HCT116 (cell line): Measurements from ENCODE around the gene TTLL5. TPM values are rescaled to one million over a fixed set of nuclear protein-coding genes. Genes with fewer than 3 reads are reported as not detected.

Experiments used
- ATAC-seq: fragments of 200-7000 bp; cut with Tn5 transposase; 2 replicates; pipeline ENCODE4 v1.9.1; 2020; ENCODE audit warnings: mild to moderate bottlenecking, moderate library complexity
- BruUV-seq: library from RNA; stranded (reverse); fragments of 400-500 nt; replicated peaks from 2 replicates; lab custom pipeline; 2021; lab: Mats Ljungman, UMichigan
- CTCF ChIA-PET: fragments of 300-600 bp; sonication (Branson Sonifier 250); formaldehyde crosslinking; loops from one replicate; lab custom pipeline; 2021; ENCODE audit warnings: antibody characterized with exemption; lab: Charles Lee
- POLR2A ChIA-PET: fragments of 300-600, 350-600 bp; sonication (Branson Sonifier 250); formaldehyde crosslinking; loops from one replicate; lab custom pipeline; 2021; ENCODE audit warnings: antibody characterized with exemption; lab: Charles Lee
- RAD21 ChIA-PET, 2 experiments: fragments of 300-600 bp; sonication (Branson Sonifier 250); formaldehyde crosslinking; loops; one replicate each; lab custom pipeline; 2023; ENCODE audit warnings: low total read pairs in 2 of 2; ENCODE audit not compliant: uncharacterized antibody in 2 of 2, unreplicated experiment in 2 of 2, low non-redundant PET in 1 of 2; lab: Charles Lee
- DNase-seq: peaks from one replicate; pipeline ENCODE4 v3.0.0-alpha.2; 2010; ENCODE audit warnings: low read depth, low spot score
- H2AFZ ChIP-seq: fragments of 200-600 bp; shearing (Covaris generic), sonication (generic); 2 replicates; pipeline ENCODE4 v1.6.1; 2017; ENCODE audit warnings: low read depth, mixed run types, mixed read lengths, antibody characterized with exemption, low read length; ENCODE audit not compliant: poor library complexity, severe bottlenecking
- H3K27ac ChIP-seq: 2 replicates; pipeline ENCODE4 v1.5.1; 2012; ENCODE audit warnings: low read depth, low read length
- H3K27me3 ChIP-seq: fragments of 200-600 bp; sonication (generic); 2 replicates; pipeline ENCODE4 v1.6.1; 2016; ENCODE audit warnings: mixed run types, low read length, mixed read lengths; ENCODE audit not compliant: insufficient read depth
- H3K36me3 ChIP-seq, 2 experiments: fragments of 200-500 bp in 1 of 2; fragments of 200-600 bp in 1 of 2; sonication (Bioruptor generic) in 1 of 2; sonication (generic) in 1 of 2; 2 replicates each; pipeline versions ENCODE4 v1.5.1 to v1.6.1; 2014 to 2016; ENCODE audit warnings: low read length in 2 of 2, inconsistent platforms in 1 of 2, mixed read lengths in 1 of 2, mixed run types in 1 of 2; ENCODE audit not compliant: insufficient read depth in 2 of 2, control insufficient read depth in 1 of 2
- H3K4me1 ChIP-seq, 2 experiments: fragments of 200-600 bp in 1 of 2; sonication (generic) in 1 of 2; 2 replicates each; pipeline versions ENCODE4 v1.5.1 to v1.6.1; 2012 to 2017; ENCODE audit warnings: low read length in 2 of 2, inconsistent platforms in 1 of 2, mild to moderate bottlenecking in 1 of 2, mixed read lengths in 1 of 2, mixed run types in 1 of 2, moderate library complexity in 1 of 2; ENCODE audit not compliant: insufficient read depth in 2 of 2, control insufficient read depth in 1 of 2
- H3K4me2 ChIP-seq: fragments of 200-600 bp; sonication (generic); 2 replicates; pipeline ENCODE4 v1.6.1; 2017; ENCODE audit warnings: mixed run types, low read length, mixed read lengths
- H3K4me3 ChIP-seq, 2 experiments: fragments of 200-600 bp in 1 of 2; sonication (generic) in 1 of 2; replicated peaks in 1 of 2; 2 replicates each; pipeline ENCODE4 v1.5.1; 2011 to 2016; ENCODE audit warnings: low read length in 2 of 2, control low read depth in 1 of 2, low read depth in 1 of 2, mild to moderate bottlenecking in 1 of 2, mixed read lengths in 1 of 2, mixed run types in 1 of 2
- H3K79me2 ChIP-seq: fragments of 200-600 bp; sonication (generic); 2 replicates; pipeline ENCODE4 v1.6.1; 2017; ENCODE audit warnings: mild to moderate bottlenecking, mixed run types, low read length, moderate library complexity, mixed read lengths; ENCODE audit not compliant: insufficient read depth
- H3K9ac ChIP-seq: fragments of 200-600 bp; sonication (generic); 2 replicates; pipeline ENCODE4 v1.6.1; 2016; ENCODE audit warnings: low read length, mixed read lengths
- H3K9me2 ChIP-seq: fragments of 200-600 bp; sonication (generic), shearing (Covaris generic); 2 replicates; pipeline ENCODE4 v1.6.1; 2017; ENCODE audit warnings: mixed run types, mild to moderate bottlenecking, moderate library complexity; ENCODE audit not compliant: insufficient read depth
- H3K9me3 ChIP-seq, 2 experiments: fragments of 200-500 bp in 1 of 2; fragments of 200-600 bp in 1 of 2; sonication (Bioruptor generic) in 1 of 2; sonication (generic) in 1 of 2; 2 replicates each; pipeline ENCODE4 v1.6.1; 2014 to 2017; ENCODE audit warnings: low read length in 2 of 2, mixed read lengths in 2 of 2, inconsistent platforms in 1 of 2, low read depth in 1 of 2, mild to moderate bottlenecking in 1 of 2, mixed run types in 1 of 2, moderate library complexity in 1 of 2; ENCODE audit not compliant: control insufficient read depth in 1 of 2, insufficient read depth in 1 of 2
- H4K20me1 ChIP-seq: fragments of 200-600 bp; sonication (generic), shearing (Covaris generic); 2 replicates; pipeline ENCODE4 v1.6.1; 2017; ENCODE audit warnings: mixed run types, mild to moderate bottlenecking, moderate library complexity; ENCODE audit not compliant: insufficient read depth
- ATF3 ChIP-seq: IDR thresholded peaks from 2 replicates; pipeline ENCODE4 v1.6.1; 2012
- CEBPB ChIP-seq: IDR thresholded peaks from 2 replicates; pipeline ENCODE4 v1.6.1; 2012; ENCODE audit warnings: low read depth
- EZH2phosphoT487 ChIP-seq: fragments of 200-600 bp; IDR thresholded peaks from 2 replicates; pipeline ENCODE4 v1.6.1; 2018; ENCODE audit warnings: antibody characterized with exemption, borderline replicate concordance
- FOSL1 ChIP-seq: IDR thresholded peaks from 2 replicates; pipeline ENCODE4 v1.6.1; 2012; ENCODE audit warnings: low read depth
- JUND ChIP-seq: IDR thresholded peaks from 2 replicates; pipeline ENCODE4 v1.6.1; 2012
- POLR2A ChIP-seq: IDR thresholded peaks from 2 replicates; pipeline ENCODE4 v1.7.0; 2011; ENCODE audit warnings: borderline replicate concordance; ENCODE audit not compliant: insufficient read depth, insufficient read length; ENCODE audit errors: extremely low read depth
- RAD21 ChIP-seq: IDR thresholded peaks from 2 replicates; pipeline ENCODE4 v1.6.1; 2012; ENCODE audit warnings: low read depth, mild to moderate bottlenecking
- SP1 ChIP-seq: IDR thresholded peaks from 2 replicates; pipeline ENCODE4 v1.6.1; 2012; ENCODE audit warnings: low read depth
- SRF ChIP-seq: IDR thresholded peaks from 2 replicates; pipeline ENCODE4 v1.6.1; 2012; ENCODE audit warnings: low read depth
- TCF7L2 ChIP-seq: IDR thresholded peaks from 2 replicates; pipeline ENCODE4 v1.7.0; 2011; ENCODE audit warnings: borderline replicate concordance, inconsistent platforms; ENCODE audit not compliant: insufficient read depth, insufficient read length; ENCODE audit errors: extremely low read depth
- YY1 ChIP-seq: IDR thresholded peaks from 2 replicates; pipeline ENCODE4 v1.6.1; 2011; ENCODE audit warnings: low read length, low read depth, moderate library complexity, mild to moderate bottlenecking; ENCODE audit not compliant: insufficient replicate concordance; ENCODE audit errors: extremely low read depth
- ZFX ChIP-seq: fragments of 450-650 bp; IDR thresholded peaks from 2 replicates; pipeline ENCODE4 v1.6.1; 2017
- ZNF274 ChIP-seq: fragments of 200-500 bp; sonication (Bioruptor generic); IDR thresholded peaks from 2 replicates; pipeline ENCODE4 v1.6.1; 2014; ENCODE audit warnings: mild to moderate bottlenecking, low read depth, low read length, inconsistent platforms
- intact Hi-C: fragments of 100-400 bp; cut with micrococcal nuclease; formaldehyde crosslinking; loops from 2 replicates; pipeline ENCODE4 v1.10.0; 2022
- total RNA-seq: library from RNA; stranded (reverse); gene quantifications from one replicate; pipeline ENCODE4 v1.2.1, GENCODE V29; 2021; ENCODE audit not compliant: unreplicated experiment
- TF ChIP-seq, protein P1 (sequence below): IDR thresholded peaks from 2 replicates; pipeline ENCODE4 v1.6.1; 2011; ENCODE audit warnings: mild to moderate bottlenecking, low read length, moderate library complexity; ENCODE audit not compliant: insufficient replicate concordance; ENCODE audit errors: extremely low read depth
- TF ChIP-seq, protein P2 (sequence below): IDR thresholded peaks from 2 replicates; pipeline ENCODE4 v1.6.1; 2012

Gene TTLL5
- total RNA-seq, 1 experiment from 2014 or later = 26.2 TPM

GRCh38 chr14:75967866-75968265, 306.8 kb downstream of the TTLL5 start:
- ChIA-PET CTCF (interaction anchor here (2.0 kb wide), 1 partner anchor 14 kb away, joined by 8 read pairs; the partner anchor contains the start of gene TGFB3), POLR2A (no interaction called here)
- no peak overlapping the region for H2AFZ ChIP-seq

More at GRCh38 chr14:75967866-75968265, 306.8 kb downstream of the TTLL5 start:
- Histone ChIP-seq H4K20me1 (no peaks in the 10 kb centered on the region), H3K79me2 (no peaks in the 10 kb centered on the region), H3K36me3 (no peaks in the 10 kb centered on the region), H3K4me2 (no peak overlapping the region), H3K27ac (no peak overlapping the region), H3K9ac (no peak overlapping the region), H3K9me2 (no peaks in the 10 kb centered on the region), H3K4me3 (no peak overlapping the region), H3K27me3 (no peaks in the 10 kb centered on the region), H3K9me3 (no peaks in the 10 kb centered on the region), H3K4me1 (peaks cover 0 to 4% of the 10 kb centered on the region in 2 experiments; a peak in 1 of 4 replicates)
- ATAC-seq (no peak), DNase-seq (no peak)
- intact Hi-C loops = no loop called here
- BruUV-seq = no TSS peak
- RAD21 ChIA-PET = no interaction called here
- TF ChIP-seq EZH2phosphoT487 (no peak), YY1 (no peak), POLR2A (no peak), ZNF274 (no peak), ATF3 (no peak), JUND (no peak), SP1 (no peak), CEBPB (no peak), RAD21 (no peak), ZFX (no peak), SRF (no peak), TCF7L2 (no peak), FOSL1 (no peak)
- TF ChIP-seq, protein P1, sequence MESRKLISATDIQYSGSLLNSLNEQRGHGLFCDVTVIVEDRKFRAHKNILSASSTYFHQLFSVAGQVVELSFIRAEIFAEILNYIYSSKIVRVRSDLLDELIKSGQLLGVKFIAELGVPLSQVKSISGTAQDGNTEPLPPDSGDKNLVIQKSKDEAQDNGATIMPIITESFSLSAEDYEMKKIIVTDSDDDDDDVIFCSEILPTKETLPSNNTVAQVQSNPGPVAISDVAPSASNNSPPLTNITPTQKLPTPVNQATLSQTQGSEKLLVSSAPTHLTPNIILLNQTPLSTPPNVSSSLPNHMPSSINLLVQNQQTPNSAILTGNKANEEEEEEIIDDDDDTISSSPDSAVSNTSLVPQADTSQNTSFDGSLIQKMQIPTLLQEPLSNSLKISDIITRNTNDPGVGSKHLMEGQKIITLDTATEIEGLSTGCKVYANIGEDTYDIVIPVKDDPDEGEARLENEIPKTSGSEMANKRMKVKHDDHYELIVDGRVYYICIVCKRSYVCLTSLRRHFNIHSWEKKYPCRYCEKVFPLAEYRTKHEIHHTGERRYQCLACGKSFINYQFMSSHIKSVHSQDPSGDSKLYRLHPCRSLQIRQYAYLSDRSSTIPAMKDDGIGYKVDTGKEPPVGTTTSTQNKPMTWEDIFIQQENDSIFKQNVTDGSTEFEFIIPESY = no peak
- TF ChIP-seq, protein P2, sequence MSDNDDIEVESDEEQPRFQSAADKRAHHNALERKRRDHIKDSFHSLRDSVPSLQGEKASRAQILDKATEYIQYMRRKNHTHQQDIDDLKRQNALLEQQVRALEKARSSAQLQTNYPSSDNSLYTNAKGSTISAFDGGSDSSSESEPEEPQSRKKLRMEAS = no peak
